Measurements from ENCODE around the gene JCHAIN. TPM values are rescaled to one million over a fixed set of nuclear protein-coding genes. Genes with fewer than 3 reads are reported as not detected.

Gene JCHAIN
- total and polyA plus RNA-seq, 9 of the 15 experiments (the other 6 are each of a cell fraction or from before 2014, with no cell fraction given), result 0.04 to 0.68 (median 0.26) TPM; not detected in 5

DNA sequence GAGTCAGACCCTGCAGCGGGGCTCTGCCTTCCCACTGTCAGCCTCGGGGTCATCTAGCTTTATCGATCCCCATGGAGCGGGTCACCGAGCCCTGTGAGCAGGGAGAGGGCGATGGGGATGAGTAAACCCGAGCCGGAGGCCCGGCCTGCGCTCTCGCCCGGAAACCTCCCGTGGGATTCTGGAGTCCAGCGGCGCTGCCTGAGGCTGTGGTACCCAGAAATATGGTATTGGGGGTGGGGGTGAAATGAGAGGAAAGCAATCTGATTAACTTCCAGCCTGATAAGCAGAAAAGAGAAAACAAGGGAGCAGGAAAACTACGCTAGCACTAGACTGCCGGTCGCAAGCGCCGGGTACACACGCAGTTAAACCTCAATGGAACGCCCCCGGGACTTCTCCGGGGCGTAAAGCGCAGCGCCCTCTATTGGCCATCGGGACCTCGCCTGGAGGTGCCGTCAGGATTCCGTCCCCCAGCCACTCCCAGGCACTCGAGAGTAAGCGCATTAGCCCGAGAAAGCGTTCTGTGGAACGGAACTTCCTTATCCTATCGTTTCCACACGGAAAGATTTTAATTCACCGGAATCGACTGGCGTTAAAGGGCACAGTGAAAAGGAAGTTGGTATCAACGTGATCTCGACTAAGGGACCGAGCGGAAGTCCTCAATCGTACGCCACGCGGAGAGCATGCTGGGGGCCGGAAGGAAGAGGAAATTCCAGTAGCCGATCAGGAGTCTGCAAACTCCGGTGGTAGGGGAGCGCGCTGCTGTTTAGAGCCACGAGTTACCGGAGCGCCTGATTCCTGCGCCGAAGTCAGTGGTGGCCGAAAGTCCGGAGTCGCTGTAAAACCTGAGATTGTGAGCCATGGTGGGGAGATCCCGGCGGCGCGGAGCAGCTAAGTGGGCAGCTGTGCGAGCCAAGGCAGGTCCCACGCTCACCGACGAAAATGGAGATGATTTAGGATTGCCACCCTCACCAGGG, 21.8 kb upstream of the JCHAIN start, which contains the start of gene UTP3 (continued):
- TF ChIP-seq, protein P1, sequence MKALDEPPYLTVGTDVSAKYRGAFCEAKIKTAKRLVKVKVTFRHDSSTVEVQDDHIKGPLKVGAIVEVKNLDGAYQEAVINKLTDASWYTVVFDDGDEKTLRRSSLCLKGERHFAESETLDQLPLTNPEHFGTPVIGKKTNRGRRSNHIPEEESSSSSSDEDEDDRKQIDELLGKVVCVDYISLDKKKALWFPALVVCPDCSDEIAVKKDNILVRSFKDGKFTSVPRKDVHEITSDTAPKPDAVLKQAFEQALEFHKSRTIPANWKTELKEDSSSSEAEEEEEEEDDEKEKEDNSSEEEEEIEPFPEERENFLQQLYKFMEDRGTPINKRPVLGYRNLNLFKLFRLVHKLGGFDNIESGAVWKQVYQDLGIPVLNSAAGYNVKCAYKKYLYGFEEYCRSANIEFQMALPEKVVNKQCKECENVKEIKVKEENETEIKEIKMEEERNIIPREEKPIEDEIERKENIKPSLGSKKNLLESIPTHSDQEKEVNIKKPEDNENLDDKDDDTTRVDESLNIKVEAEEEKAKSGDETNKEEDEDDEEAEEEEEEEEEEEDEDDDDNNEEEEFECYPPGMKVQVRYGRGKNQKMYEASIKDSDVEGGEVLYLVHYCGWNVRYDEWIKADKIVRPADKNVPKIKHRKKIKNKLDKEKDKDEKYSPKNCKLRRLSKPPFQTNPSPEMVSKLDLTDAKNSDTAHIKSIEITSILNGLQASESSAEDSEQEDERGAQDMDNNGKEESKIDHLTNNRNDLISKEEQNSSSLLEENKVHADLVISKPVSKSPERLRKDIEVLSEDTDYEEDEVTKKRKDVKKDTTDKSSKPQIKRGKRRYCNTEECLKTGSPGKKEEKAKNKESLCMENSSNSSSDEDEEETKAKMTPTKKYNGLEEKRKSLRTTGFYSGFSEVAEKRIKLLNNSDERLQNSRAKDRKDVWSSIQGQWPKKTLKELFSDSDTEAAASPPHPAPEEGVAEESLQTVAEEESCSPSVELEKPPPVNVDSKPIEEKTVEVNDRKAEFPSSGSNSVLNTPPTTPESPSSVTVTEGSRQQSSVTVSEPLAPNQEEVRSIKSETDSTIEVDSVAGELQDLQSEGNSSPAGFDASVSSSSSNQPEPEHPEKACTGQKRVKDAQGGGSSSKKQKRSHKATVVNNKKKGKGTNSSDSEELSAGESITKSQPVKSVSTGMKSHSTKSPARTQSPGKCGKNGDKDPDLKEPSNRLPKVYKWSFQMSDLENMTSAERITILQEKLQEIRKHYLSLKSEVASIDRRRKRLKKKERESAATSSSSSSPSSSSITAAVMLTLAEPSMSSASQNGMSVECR (CRISPR knock-in tag; IDR thresholded peaks at IDR 0.05), result peak; percentile 86
- peak; percentile 64; the same call in 1 of the 2 replicates for TF ChIP-seq KLF16 (IDR thresholded peaks at IDR 0.05)
- no peak for TF ChIP-seq ZFP1 (CRISPR knock-in tag; IDR thresholded peaks at IDR 0.05)
- peak; percentile 89 for TF ChIP-seq POLR2H (tag; IDR thresholded peaks at IDR 0.05; ENCODE audit: low read depth)
- TF ChIP-seq HSF4 (CRISPR knock-in tag; IDR thresholded peaks at IDR 0.05; ENCODE audit: borderline replicate concordance), result no peak
- TF ChIP-seq JUN (IDR thresholded peaks at IDR 0.05; ENCODE audit: borderline replicate concordance, low read depth, low read length), result peak; percentile 40; the same call in 1 of the 2 replicates
- no peak for TF ChIP-seq JUN (CRISPR knock-in tag; IDR thresholded peaks at IDR 0.05; ENCODE audit: borderline replicate concordance)
- TF ChIP-seq HDAC8 (tag; IDR thresholded peaks at IDR 0.05), result no peak
- TF ChIP-seq, protein P2, sequence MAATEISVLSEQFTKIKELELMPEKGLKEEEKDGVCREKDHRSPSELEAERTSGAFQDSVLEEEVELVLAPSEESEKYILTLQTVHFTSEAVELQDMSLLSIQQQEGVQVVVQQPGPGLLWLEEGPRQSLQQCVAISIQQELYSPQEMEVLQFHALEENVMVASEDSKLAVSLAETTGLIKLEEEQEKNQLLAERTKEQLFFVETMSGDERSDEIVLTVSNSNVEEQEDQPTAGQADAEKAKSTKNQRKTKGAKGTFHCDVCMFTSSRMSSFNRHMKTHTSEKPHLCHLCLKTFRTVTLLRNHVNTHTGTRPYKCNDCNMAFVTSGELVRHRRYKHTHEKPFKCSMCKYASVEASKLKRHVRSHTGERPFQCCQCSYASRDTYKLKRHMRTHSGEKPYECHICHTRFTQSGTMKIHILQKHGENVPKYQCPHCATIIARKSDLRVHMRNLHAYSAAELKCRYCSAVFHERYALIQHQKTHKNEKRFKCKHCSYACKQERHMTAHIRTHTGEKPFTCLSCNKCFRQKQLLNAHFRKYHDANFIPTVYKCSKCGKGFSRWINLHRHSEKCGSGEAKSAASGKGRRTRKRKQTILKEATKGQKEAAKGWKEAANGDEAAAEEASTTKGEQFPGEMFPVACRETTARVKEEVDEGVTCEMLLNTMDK (IDR thresholded peaks at IDR 0.05; ENCODE audit: borderline replicate concordance, insufficient read depth, low read depth, low read length, poor library complexity, severe bottlenecking), result peak; percentile 87
- peak; percentile 80 for TF ChIP-seq NEUROD1 (IDR thresholded peaks at IDR 0.05; ENCODE audit: borderline replicate concordance, low read depth, low read length, partially characterized antibody)
- no peak; the same call in none of the 2 replicates for TF ChIP-seq BCOR (IDR thresholded peaks at IDR 0.05)
- TF ChIP-seq SAFB (IDR thresholded peaks at IDR 0.05; ENCODE audit: borderline replicate concordance, low read depth, low read length), result no peak
- TF ChIP-seq CBX5 (IDR thresholded peaks at IDR 0.05; ENCODE audit: borderline replicate concordance, low read depth), result peak; percentile 91
- peak; percentile 86 to 95; a peak in 3 of 4 replicates for TF ChIP-seq ARNT (IDR thresholded peaks at IDR 0.05)
- no peak for TF ChIP-seq MAFG (tag; conservative IDR thresholded peaks at IDR 0.05)
- TF ChIP-seq WHSC1 (IDR thresholded peaks at IDR 0.05; ENCODE audit: low read length), result no peak
- peak; percentile 88 for TF ChIP-seq GATA2 (CRISPR knock-in tag; IDR thresholded peaks at IDR 0.05)
- no peak; the same call in none of the 2 replicates for TF ChIP-seq ZBED1 (IDR thresholded peaks at IDR 0.05)
- no peak for TF ChIP-seq PCBP1 (IDR thresholded peaks at IDR 0.05; ENCODE audit: low read depth, low read length, poor library complexity, severe bottlenecking)
- TF ChIP-seq CREBBP (IDR thresholded peaks at IDR 0.05; ENCODE audit: low read depth, low read length), result no peak
